ENCODE data around the gene PCBD1. TPM values are rescaled to one million over a fixed set of nuclear protein-coding genes. Genes with fewer than 3 reads are reported as not detected.

PCBD1 gene
- total RNA-seq, 1 donor from 2014 or later, result 34.6 TPM

- Mint-ChIP-seq H3K4me1 (peaks cover 23% of the 10 kb centered on the region), H3K9me3 (no peaks in the 10 kb centered on the region), H3K27me3 (ENCODE audit: insufficient read depth, low read depth) (no peaks in the 10 kb centered on the region), H3K36me3 (peaks cover 9% of the 10 kb centered on the region), H3K27ac (no peak overlapping the region), H3K4me3 (peak overlapping the region; percentile 71)
- Histone ChIP-seq H3K27me3 (no peaks in the 10 kb centered on the region), H3K9me3 (ENCODE audit: low read depth) (no peaks in the 10 kb centered on the region), H3K4me2 (peak overlapping the region; percentile 94), H3K9ac (no peak overlapping the region), H3K4me1 (peaks cover 19% of the 10 kb centered on the region), H3K27ac (no peak overlapping the region), H3K4me3 (peak overlapping the region; percentile 58), H2AFZ (replicated peaks) (peak overlapping the region; percentile 75), H3K36me3 (peaks cover 2% of the 10 kb centered on the region), H3F3A (ENCODE audit: low read depth) (peaks cover 19% of the 10 kb centered on the region), H4K20me1 (ENCODE audit: low read depth) (no peaks in the 10 kb centered on the region), H3K79me2 (ENCODE audit: low read depth) (no peaks in the 10 kb centered on the region)
- TF ChIP-seq EZH2 (IDR thresholded peaks at IDR 0.05), result no peak
- no peak for TF ChIP-seq CTCF (IDR thresholded peaks at IDR 0.05)
- TF ChIP-seq EZH2phosphoT487 (IDR thresholded peaks at IDR 0.05), result no peak
- DNase-seq (ENCODE audit: low spot score), result peak; percentile 21
Observed at GRCh38 chr10:70886921-70887665, 1.3 kb downstream of the PCBD1 start.

DNA sequence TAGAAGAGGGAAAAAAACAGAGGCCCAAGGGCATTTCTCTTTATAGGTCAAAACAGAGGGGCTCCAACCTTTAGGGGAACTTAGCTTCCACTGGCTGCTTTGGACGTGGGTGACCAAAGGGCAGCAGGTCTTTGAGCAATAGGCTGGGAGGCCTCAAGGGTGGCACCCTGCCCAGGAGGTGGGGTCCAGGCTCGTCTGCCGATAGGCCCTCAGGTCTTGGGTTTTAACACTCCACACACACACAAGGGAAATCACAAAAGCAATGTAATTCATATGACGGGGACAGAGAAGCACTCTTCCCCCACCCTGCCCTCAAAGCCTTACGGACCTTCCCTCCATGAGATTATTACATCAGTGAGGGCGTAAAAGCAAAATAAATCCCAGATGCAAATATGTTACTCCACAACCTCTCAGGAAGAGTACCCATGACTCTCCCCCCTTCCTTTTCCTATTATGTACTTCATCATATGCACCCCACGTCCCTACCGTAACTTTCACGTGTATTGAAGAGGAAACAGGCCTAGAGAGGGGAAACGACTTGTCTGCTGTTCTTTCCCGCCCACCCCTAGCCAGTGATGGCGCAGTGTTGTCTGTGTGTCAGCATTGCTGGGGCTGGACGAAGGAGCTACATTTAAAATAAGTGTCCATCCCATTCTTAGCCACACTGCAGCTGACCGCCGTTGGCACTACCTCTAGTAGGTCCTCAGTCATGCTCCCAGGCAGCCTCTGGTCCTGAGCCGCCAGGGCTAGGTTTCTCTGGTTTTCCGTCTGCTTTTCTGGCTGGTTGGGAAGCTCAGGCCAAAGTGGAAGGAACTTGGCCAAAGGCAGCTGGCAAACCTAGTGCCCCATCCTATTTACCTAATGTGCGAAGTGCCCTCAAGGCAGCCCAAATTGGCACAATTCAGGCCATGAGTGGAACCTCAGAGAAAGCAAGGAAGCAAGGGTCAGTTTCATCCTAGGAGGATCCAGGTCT, 2.1 kb downstream of the PCBD1 start:
- TF ChIP-seq CTCF (IDR thresholded peaks at IDR 0.05) (no peak), EZH2phosphoT487 (IDR thresholded peaks at IDR 0.05) (no peak), EZH2 (IDR thresholded peaks at IDR 0.05) (no peak)
- Histone ChIP-seq H3K4me1 (peaks cover 13% of the 10 kb centered on the region), H4K20me1 (ENCODE audit: low read depth) (no peaks in the 10 kb centered on the region), H3K27me3 (no peaks in the 10 kb centered on the region), H3F3A (ENCODE audit: low read depth) (peaks cover 19% of the 10 kb centered on the region), H3K79me2 (ENCODE audit: low read depth) (no peaks in the 10 kb centered on the region), H3K4me3 (no peak overlapping the region), H3K4me2 (no peak overlapping the region), H3K9me3 (ENCODE audit: low read depth) (no peaks in the 10 kb centered on the region), H3K27ac (no peak overlapping the region), H3K36me3 (peaks cover 2% of the 10 kb centered on the region), H3K9ac (no peak overlapping the region), H2AFZ (replicated peaks) (no peak overlapping the region)
- no peaks in the 10 kb centered on the region for H3K27me3 Mint-ChIP-seq (ENCODE audit: insufficient read depth, low read depth)
- no peaks in the 10 kb centered on the region for H3K9me3 Mint-ChIP-seq
- H3K4me1 Mint-ChIP-seq, result peaks cover 19% of the 10 kb centered on the region
- peak overlapping the region; percentile 31 for H3K4me3 Mint-ChIP-seq
- H3K27ac Mint-ChIP-seq, result no peak overlapping the region
- DNase-seq (ENCODE audit: low spot score), result no peak
- peaks cover 9% of the 10 kb centered on the region for H3K36me3 Mint-ChIP-seq

GRCh38 chr10:70885481-70885880, 2.9 kb downstream of the PCBD1 start:
- no peak overlapping the region for H2AFZ ChIP-seq (replicated peaks)
- H3F3A ChIP-seq (ENCODE audit: low read depth), result peaks cover 19% of the 10 kb centered on the region
- Mint-ChIP-seq H3K9me3 (no peaks in the 10 kb centered on the region), H3K36me3 (peaks cover 9% of the 10 kb centered on the region), H3K4me1 (peaks cover 13% of the 10 kb centered on the region), H3K27me3 (ENCODE audit: insufficient read depth, low read depth) (no peaks in the 10 kb centered on the region), H3K4me3 (no peak overlapping the region), H3K27ac (no peak overlapping the region)
- H4K20me1 ChIP-seq (ENCODE audit: low read depth), result no peaks in the 10 kb centered on the region
- H3K4me1 ChIP-seq, result peaks cover 7% of the 10 kb centered on the region
- H3K27me3 ChIP-seq, result no peaks in the 10 kb centered on the region
- H3K9ac ChIP-seq, result no peak overlapping the region
- no peak overlapping the region for H3K4me2 ChIP-seq
- no peak overlapping the region for H3K27ac ChIP-seq
- no peaks in the 10 kb centered on the region for H3K9me3 ChIP-seq (ENCODE audit: low read depth)
- H3K36me3 ChIP-seq, result peaks cover 2% of the 10 kb centered on the region
- no peaks in the 10 kb centered on the region for H3K79me2 ChIP-seq (ENCODE audit: low read depth)
- no peak overlapping the region for H3K4me3 ChIP-seq
- no peak for DNase-seq (ENCODE audit: low spot score)
- TF ChIP-seq EZH2phosphoT487 (IDR thresholded peaks at IDR 0.05) (no peak), EZH2 (IDR thresholded peaks at IDR 0.05) (no peak), CTCF (IDR thresholded peaks at IDR 0.05) (no peak)

Data from neural progenitor cell (in vitro differentiated cells).